GM18502 (cell line): ENCODE measurements around the gene TBX15.

Experiments used
- ATAC-seq: cut with Tn5 transposase; IDR thresholded peaks from one replicate; pipeline ENCODE4 v1.9.1; 2021; ENCODE audit warnings: mild to moderate bottlenecking; ENCODE audit not compliant: unreplicated experiment, poor library complexity

TBX15 gene

GRCh38 chr1:118900643-118901440, 87.3 kb downstream of the TBX15 start:
- no peak for ATAC-seq

DNA sequence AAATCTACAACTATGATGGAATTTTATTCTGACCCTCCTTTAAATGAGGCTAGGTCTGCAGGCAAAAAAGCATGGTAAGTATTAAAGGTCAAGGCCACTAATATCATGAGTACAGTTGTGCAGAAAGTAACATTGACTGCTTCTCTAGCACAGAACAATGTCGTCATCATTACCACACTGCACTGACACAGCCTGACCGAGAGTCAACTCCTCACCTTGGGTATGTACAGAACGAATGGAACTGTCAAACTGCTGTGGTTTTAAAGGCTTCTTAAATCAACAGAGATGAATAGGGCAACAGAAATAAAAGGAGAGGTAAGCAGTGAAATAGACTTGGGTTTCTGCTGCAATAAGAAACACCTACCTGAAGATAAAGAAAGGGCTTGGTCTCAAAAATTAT, 88.8 kb downstream of the TBX15 start:
- ATAC-seq, result no peak

- no peak for ATAC-seq
These were observed 89.4 kb downstream of the TBX15 start for GRCh38 chr1:118898712-118899111.

DNA sequence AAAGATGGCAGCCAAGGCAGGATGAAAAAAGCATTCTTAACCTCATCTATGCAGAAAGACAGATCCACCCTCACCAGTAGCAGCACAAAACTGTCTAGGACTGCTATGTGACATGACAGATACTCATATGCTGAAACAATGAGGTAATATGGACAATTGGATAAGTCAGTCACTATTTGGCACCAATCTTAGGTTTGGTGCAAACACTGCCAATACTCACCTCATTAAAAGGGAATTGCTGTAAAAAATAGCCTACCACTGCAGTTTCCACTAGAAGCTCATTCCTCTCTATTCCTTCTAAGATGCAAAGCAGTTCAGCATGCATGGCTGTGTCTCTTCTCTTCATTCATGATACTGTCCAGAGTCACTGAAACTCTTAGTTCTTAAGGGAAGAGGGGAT, 91.7 kb downstream of the TBX15 start:
- no peak for ATAC-seq

DNA sequence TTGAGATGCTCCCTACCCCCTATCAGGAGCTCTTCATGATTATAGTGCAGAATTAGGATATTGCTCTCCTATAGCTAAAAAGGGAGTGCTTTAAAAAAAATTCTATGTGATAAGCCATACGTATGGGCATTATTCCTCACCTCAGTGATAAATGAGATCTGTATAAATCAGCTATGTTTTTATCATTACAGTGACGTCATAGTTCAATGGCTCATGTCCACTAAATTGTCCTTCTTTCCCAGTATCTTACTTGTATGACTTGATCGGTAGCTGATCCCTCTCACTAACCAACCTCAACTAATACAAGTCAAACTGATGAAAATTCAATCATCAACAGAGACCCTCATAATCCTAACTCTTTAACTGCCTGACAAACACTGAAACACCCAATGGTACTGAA, 93.3 kb downstream of the TBX15 start:
- no peak for ATAC-seq

DNA sequence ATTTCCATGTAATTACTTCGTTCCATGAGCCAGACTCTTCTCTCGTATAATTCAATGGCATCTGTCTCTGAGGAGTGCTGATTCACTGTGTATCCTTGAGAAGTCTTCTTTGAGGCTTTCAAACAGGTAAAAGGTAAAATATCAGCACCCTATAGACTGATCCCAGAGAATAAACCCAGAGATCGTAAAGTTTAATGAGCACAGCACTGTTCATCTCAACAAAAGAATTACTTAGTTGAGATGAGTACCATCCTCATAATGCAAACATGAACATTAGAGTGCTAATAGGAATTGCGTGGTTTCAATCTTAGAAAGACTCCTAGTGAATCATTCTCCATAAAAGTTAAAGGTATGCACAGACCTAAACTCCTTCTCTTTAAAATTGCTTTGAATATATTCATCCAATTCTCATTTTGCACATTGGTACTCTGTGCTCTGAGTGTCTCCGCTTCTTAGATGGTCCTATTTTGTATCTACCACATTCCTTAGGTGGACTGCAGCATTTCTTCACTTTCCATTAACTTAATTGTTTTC, 97.2 kb downstream of the TBX15 start:
- no peak for ATAC-seq

- ATAC-seq, result no peak
These were observed 103.2 kb downstream of the TBX15 start for GRCh38 chr1:118884946-118885345.

DNA sequence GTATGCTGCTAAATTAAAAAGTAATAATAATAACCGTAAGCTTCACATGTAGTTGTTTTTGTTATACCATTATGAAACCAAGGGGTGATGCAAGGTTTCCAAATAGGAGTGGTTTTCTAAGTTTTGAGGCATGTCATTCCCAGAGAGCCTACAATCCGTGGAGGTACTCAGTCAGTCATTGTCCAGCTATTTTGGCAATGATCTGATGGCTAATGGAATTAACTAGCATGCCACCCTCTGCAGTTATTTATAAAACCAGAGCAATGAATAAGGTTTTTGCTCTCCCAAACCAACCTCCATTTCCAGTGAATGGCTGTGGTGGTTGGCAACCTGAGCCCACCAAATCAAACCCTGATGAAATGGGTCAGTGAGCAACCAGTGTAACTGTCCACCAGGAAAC, 106.4 kb downstream of the TBX15 start:
- ATAC-seq, result no peak

GRCh38 chr1:118878661-118879060, 109.5 kb downstream of the TBX15 start:
- ATAC-seq, result no peak

DNA sequence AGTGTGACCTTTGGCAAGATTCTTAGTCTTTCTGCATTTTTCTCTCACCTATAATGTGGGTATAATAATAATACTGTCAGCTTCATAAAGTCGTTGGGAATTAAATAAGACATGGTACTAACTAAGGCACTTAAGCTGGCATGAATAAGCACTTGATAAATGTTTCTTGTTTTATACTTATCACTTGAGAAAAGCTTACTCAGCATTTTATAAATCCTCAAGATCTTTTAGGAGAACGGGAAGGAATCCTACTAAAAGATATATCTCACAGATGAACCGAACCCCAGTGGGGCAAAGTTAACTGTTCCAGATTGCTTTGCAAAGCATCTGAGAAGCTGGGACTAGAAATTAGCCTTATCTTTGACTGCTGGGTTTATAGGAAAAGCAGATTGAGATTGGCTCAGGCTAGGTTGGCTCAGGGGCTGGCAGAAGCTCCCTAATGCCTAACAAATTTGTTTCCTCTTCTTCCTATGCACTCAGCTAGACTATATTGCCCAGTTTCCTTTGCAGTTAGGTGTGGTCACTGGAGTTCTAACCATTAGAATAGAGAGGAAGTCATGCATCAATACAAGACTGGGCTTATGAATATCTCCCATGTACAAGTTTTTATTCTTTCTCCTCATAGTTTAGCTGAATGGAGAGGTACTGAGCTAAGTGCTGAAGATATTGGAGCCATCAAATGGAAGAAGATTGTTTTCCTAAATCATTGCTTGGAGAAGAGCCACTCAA, 110.3 kb downstream of the TBX15 start:
- no peak for ATAC-seq

DNA sequence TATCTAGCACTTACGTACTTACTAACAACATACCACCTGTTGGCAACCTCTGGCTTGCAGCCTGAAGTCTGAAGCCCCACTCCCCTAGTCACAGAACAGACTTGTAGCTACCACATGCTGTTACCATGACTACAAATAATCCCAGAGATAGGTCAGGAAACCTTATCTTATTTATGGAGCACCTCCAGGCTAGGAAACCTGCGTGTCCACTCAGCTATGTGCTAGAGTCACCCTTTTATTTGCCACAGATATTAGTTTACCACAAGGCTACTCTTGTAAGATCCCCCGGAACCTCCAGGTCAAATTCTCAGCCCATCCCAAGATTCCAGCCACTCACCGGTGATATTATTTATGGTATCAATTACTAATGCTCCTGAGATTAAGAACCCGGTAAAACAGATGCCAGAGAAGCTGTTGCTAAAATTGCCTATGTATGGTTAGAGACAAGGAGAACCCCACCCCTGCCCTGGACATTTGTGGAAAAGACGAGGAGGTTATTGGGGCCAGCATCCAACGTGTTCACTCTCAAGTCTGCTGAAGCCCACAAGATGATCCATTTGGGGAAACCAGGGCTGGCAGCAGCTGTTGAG, 116.5 kb downstream of the TBX15 start:
- ATAC-seq, result no peak

- no peak for ATAC-seq
These were observed 119.8 kb downstream of the TBX15 start for GRCh38 chr1:118868387-118868786.

DNA sequence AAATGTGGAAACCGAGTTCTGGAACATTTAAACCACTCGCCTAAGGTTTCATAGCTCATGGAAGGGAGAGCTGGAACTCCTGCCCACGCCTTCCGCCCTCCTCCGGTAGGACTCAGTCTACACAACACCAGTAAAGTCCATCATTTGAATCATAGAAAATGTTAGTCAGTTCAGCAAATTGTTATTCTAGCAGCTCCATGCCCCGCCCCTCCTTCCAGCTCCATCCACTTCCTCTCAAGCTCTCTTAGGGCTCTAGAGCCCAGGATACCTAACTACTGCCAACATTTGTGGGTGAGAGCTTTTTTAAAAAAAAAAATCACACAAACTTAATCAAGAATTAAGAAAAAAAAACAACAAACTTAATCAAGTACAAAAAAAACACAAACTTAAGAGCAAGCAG, 121.8 kb downstream of the TBX15 start:
- ATAC-seq, result no peak

DNA sequence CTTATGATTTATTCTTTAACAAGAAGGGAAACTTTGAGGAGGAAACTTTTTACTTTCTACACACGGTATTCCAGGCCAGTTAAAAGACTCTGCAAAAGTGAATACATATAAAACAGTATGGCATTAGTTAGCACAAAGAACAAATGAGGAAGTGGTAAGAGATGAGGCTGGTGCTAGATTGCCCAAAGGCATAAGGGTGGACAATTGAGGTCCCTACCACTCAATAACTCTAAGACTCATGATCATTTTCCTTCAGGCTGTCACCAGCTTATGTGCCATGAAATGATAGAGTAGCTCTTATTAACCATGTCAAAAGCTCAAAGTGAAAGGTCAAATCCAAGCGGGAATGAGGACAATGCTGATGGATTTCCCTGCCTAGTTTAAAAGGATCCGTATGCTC, 124.5 kb downstream of the TBX15 start:
- ATAC-seq, result no peak

- no peak for ATAC-seq
These were observed 125.4 kb downstream of the TBX15 start for GRCh38 chr1:118862755-118863154.

DNA sequence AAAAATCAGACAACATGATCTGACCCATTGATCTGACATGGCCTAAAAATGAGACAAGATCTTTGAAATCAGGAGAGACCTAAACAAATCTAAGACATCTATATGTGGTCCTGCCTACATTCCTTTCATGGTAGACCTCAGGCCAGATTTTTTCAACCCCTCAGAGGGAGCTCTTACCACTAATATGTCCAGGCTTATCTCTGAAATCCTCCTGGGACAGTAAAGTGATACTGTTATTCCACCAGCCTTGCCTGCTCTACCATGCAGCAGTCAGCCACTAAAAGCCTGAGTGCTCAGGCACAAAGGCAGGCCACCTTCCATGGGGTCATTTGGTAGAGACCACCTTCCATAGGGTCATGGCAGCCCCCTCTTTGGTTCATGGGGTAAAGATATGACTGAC, 126.9 kb downstream of the TBX15 start:
- ATAC-seq, result no peak

- no peak for ATAC-seq
These were observed 128.1 kb downstream of the TBX15 start for GRCh38 chr1:118859999-118860398.

DNA sequence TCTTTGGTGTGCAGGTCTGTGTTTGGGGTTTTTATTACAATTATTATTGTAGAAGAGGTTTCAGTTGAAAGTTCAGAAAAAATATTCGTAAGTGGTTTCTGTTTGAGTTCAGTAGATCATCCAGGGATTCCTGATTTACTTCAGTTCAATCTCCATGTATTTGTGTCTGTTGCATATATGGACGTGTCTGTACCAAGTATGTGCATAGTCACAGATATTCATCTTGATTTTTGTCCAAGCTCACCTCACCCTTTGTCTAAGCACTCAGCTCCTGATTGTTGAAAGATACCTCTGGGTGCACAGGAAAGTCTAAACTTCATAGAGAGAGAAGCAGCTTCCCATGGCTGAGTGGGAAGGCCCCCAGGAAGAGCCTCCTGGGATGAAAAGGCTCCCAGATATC, 141.7 kb downstream of the TBX15 start:
- no peak for ATAC-seq

GRCh38 chr1:118842452-118843201, 145.5 kb downstream of the TBX15 start:
- no peak for ATAC-seq

GRCh38 chr1:118841521-118841920, 146.6 kb downstream of the TBX15 start:
- no peak for ATAC-seq
